K562 (cell line): Measurements from ENCODE around the gene PTPRM. TPM values are rescaled to one million over a fixed set of nuclear protein-coding genes. Genes with fewer than 3 reads are reported as not detected.

Source experiments
- BMI1 ChIP-seq: fragments of 150-350 bp; IDR thresholded peaks from 2 replicates; pipeline ENCODE4 v1.6.1; 2014; ENCODE audit warnings: low read length
- FOXA3 ChIP-seq, 2 experiments: fragments of 450-650 bp in 1 of 2; sonication (generic) in 1 of 2; formaldehyde crosslinking; IDR thresholded peaks in 1 of 2; conservative IDR thresholded peaks in 1 of 2; 2 replicates each; pipeline versions ENCODE4 v1.4.0 to v1.8.0; 2020 to 2022; ENCODE audit warnings: mild to moderate bottlenecking in 2 of 2, missing genetic modification reagents in 1 of 2
- HMG20B ChIP-seq: fragments of 250-450 bp; sonication (Bioruptor Pico); IDR thresholded peaks from 2 replicates; pipeline ENCODE4 v1.5.0; 2021; ENCODE audit warnings: mild to moderate bottlenecking
- KLF10 ChIP-seq: fragments of 250-450 bp; sonication (Bioruptor Pico); IDR thresholded peaks from 2 replicates; pipeline ENCODE4 v1.6.1; 2021; ENCODE audit warnings: matching md5 sums
- MED1 ChIP-seq: sonication (generic); formaldehyde crosslinking; IDR thresholded peaks from 2 replicates; pipeline ENCODE4 v1.8.1; 2023; ENCODE audit warnings: missing genetic modification reagents, borderline replicate concordance
- NFATC3 ChIP-seq: fragments of 450-650 bp; IDR thresholded peaks from 2 replicates; pipeline ENCODE4 v1.6.1; 2017; ENCODE audit warnings: mild to moderate bottlenecking
- NR2F6 ChIP-seq: fragments of 450-650 bp; formaldehyde crosslinking; IDR thresholded peaks from 2 replicates; pipeline ENCODE4 v1.4.0; 2020; ENCODE audit warnings: mild to moderate bottlenecking
- RBM17 ChIP-seq: fragments of 200-400 bp; formaldehyde crosslinking; IDR thresholded peaks from 2 replicates; pipeline ENCODE4 v1.6.1; 2017; ENCODE audit warnings: low read depth, mild to moderate bottlenecking, low read length, borderline replicate concordance
- SMARCB1 ChIP-seq: IDR thresholded peaks from 2 replicates; pipeline ENCODE4 v1.6.1; 2011; ENCODE audit warnings: improper control_type of control experiment, low read depth; ENCODE audit not compliant: insufficient read length
- ZBTB40 ChIP-seq, 2 experiments: fragments of 450-650 bp in 1 of 2; sonication (generic) in 1 of 2; formaldehyde crosslinking in 1 of 2; IDR thresholded peaks; 2 replicates each; pipeline versions ENCODE4 v1.7.1 to v1.9.0; 2016 to 2022; ENCODE audit warnings: inconsistent platforms in 1 of 2, mild to moderate bottlenecking in 1 of 2, missing genetic modification reagents in 1 of 2
- ZNF12 ChIP-seq: sonication (generic); formaldehyde crosslinking; IDR thresholded peaks from 2 replicates; pipeline ENCODE4 v1.4.0; 2020; ENCODE audit warnings: mild to moderate bottlenecking, missing genetic modification reagents
- ZNF717 ChIP-seq: fragments of 250-450 bp; sonication (Bioruptor Pico); IDR thresholded peaks from 2 replicates; pipeline ENCODE4 v1.5.0; 2021
- ZSCAN29 ChIP-seq: fragments of 450-650 bp; IDR thresholded peaks from 2 replicates; pipeline ENCODE4 v1.6.1; 2017
- polyA plus RNA-seq, 8 experiments: library from polyadenylated mRNA; depleted of rRNA in 4 of 8; stranded (reverse) in 5 of 8; unstranded in 3 of 8; fragments of >200 nt; fragmentation: Nextera tagmentation in 2 of 8; fragmentation: Illumina TruSeq in 1 of 8; extraction: Ambion mirVana in 2 of 8; extraction: Trizol in 1 of 8; gene quantifications; 2 replicates each; pipeline versions ENCODE4 v1.2.1 to v1.2.3, GENCODE V29; 2011 to 2014; ENCODE audit warnings: inconsistent platforms in 1 of 8, missing spikeins in 1 of 8
- total RNA-seq, 7 experiments: library from RNA; depleted of rRNA in 6 of 7; stranded (reverse); fragments of >200 nt in 6 of 7; fragmentation: Illumina TruSeq in 2 of 7; extraction: Trizol in 2 of 7; gene quantifications; 2 replicates each; pipeline versions ENCODE4 v1.2.1 to v1.2.3, GENCODE V29; 2011 to 2021; ENCODE audit warnings: low replicate concordance in 1 of 7

Gene PTPRM
- total and polyA plus RNA-seq, 9 of the 15 experiments (the other 6 are each of a cell fraction or from before 2014, with no cell fraction given): 0.03 to 0.16 (median 0.08) TPM; not detected in 3

- TF ChIP-seq ZBTB40 (IDR thresholded peaks at IDR 0.05) (no peak), ZBTB40 (CRISPR knock-in tag; IDR thresholded peaks at IDR 0.05) (no peak), ZNF717 (CRISPR knock-in tag) (no peak), ZSCAN29 (no peak), NR2F6 (CRISPR knock-in tag) (no peak), SMARCB1 (no peak), RBM17 (no peak), BMI1 (no peak), NFATC3 (no peak), FOXA3 (CRISPR knock-in tag; conservative IDR thresholded peaks at IDR 0.05 in 1 of 2, IDR thresholded peaks at IDR 0.05 in 1 of 2) (no peak), ZNF12 (no peak), MED1 (no peak), HMG20B (CRISPR knock-in tag) (no peak), KLF10 (CRISPR knock-in tag) (no peak)
- TF ChIP-seq, all 486 proteins: peak for 0
These were observed 173.7 kb downstream of the PTPRM start (continued) for GRCh38 chr18:7740821-7741220.
